ENCODE data around the gene QKI.

QKI gene

GRCh38 chr6:163490826-163491577, 76.5 kb downstream of the QKI start:
- ATAC-seq (ENCODE audit: low read depth): no peak
- no peak for TF ChIP-seq CTCF (IDR thresholded peaks at IDR 0.05; ENCODE audit: poor library complexity, severe bottlenecking)
- H3K4me3 ChIP-seq (ENCODE audit: severe bottlenecking): no peak overlapping the region
- DNase-seq (ENCODE audit: low spot score): no peak
- H3K36me3 ChIP-seq (ENCODE audit: low read depth): peaks cover 18% of the 10 kb centered on the region; the same call in 1 of the 2 replicates
- H3K4me1 ChIP-seq (ENCODE audit: insufficient read depth, poor library complexity, severe bottlenecking): peaks cover 46% of the 10 kb centered on the region
- no peaks in the 10 kb centered on the region for H3K27me3 ChIP-seq (ENCODE audit: insufficient read depth, poor library complexity, severe bottlenecking)
- peaks cover 2% of the 10 kb centered on the region for H3K9me3 ChIP-seq (ENCODE audit: severe bottlenecking)
- peak overlapping the region; percentile 25 for H3K27ac ChIP-seq (ENCODE audit: poor library complexity, severe bottlenecking)

GRCh38 chr6:163491737-163492300, 77.3 kb downstream of the QKI start:
- H3K4me1 ChIP-seq (ENCODE audit: insufficient read depth, poor library complexity, severe bottlenecking): peaks cover 46% of the 10 kb centered on the region

GRCh38 chr6:163494279-163494727, 79.8 kb downstream of the QKI start:
- H3K4me3 ChIP-seq (ENCODE audit: severe bottlenecking): no peak overlapping the region
- no peak for TF ChIP-seq CTCF (IDR thresholded peaks at IDR 0.05; ENCODE audit: poor library complexity, severe bottlenecking)
- H3K36me3 ChIP-seq (ENCODE audit: low read depth): peaks cover 18% of the 10 kb centered on the region; the same call in 1 of the 2 replicates
- ATAC-seq (ENCODE audit: low read depth) (peak; percentile 39; the same call in 1 of the 3 replicates), DNase-seq (ENCODE audit: low spot score) (no peak)
- H3K27me3 ChIP-seq (ENCODE audit: insufficient read depth, poor library complexity, severe bottlenecking): no peaks in the 10 kb centered on the region
- peaks cover 2% of the 10 kb centered on the region for H3K9me3 ChIP-seq (ENCODE audit: severe bottlenecking)
- H3K4me1 ChIP-seq (ENCODE audit: insufficient read depth, poor library complexity, severe bottlenecking): peaks cover 38% of the 10 kb centered on the region
- H3K27ac ChIP-seq (ENCODE audit: poor library complexity, severe bottlenecking): no peak overlapping the region

More at GRCh38 chr6:163491737-163492300, 77.3 kb downstream of the QKI start:
- peak overlapping the region; percentile 25 for H3K27ac ChIP-seq (ENCODE audit: poor library complexity, severe bottlenecking)
- no peak overlapping the region for H3K4me3 ChIP-seq (ENCODE audit: severe bottlenecking)
- H3K36me3 ChIP-seq (ENCODE audit: low read depth): peaks cover 18% of the 10 kb centered on the region; the same call in 1 of the 2 replicates
- H3K9me3 ChIP-seq (ENCODE audit: severe bottlenecking): peaks cover 2% of the 10 kb centered on the region
- no peaks in the 10 kb centered on the region for H3K27me3 ChIP-seq (ENCODE audit: insufficient read depth, poor library complexity, severe bottlenecking)
- no peak for TF ChIP-seq CTCF (IDR thresholded peaks at IDR 0.05; ENCODE audit: poor library complexity, severe bottlenecking)
- ATAC-seq (ENCODE audit: low read depth) (no peak), DNase-seq (ENCODE audit: low spot score) (no peak)

- DNase-seq (ENCODE audit: low spot score): no peak
- Histone ChIP-seq H3K4me3 (ENCODE audit: severe bottlenecking) (no peak overlapping the region), H3K36me3 (ENCODE audit: low read depth) (peaks cover 10% of the 10 kb centered on the region; the same call in 1 of the 2 replicates), H3K27ac (ENCODE audit: poor library complexity, severe bottlenecking) (no peak overlapping the region), H3K9me3 (ENCODE audit: severe bottlenecking) (no peaks in the 10 kb centered on the region), H3K27me3 (ENCODE audit: insufficient read depth, poor library complexity, severe bottlenecking) (no peaks in the 10 kb centered on the region), H3K4me1 (ENCODE audit: insufficient read depth, poor library complexity, severe bottlenecking) (peaks cover 18% of the 10 kb centered on the region)
- TF ChIP-seq CTCF (IDR thresholded peaks at IDR 0.05; ENCODE audit: poor library complexity, severe bottlenecking): no peak
- ATAC-seq (ENCODE audit: low read depth): no peak
Observed at GRCh38 chr6:163496205-163496604, 81.7 kb downstream of the QKI start.

Data from RWPE2 (cell line).